Ureter (tissue), 1 donor: ENCODE measurements around the gene NPAT. TPM values are rescaled to one million over a fixed set of nuclear protein-coding genes. Genes with fewer than 3 reads are reported as not detected.

ENCODE experiments used
- DNase-seq: peaks from one replicate; pipeline ENCODE4 v3.0.0-alpha.2; 2020; ENCODE audit warnings: low spot score
- total RNA-seq: library from RNA; stranded (reverse); gene quantifications from one replicate; pipeline ENCODE4 v1.2.4, GENCODE V29; 2023
- donor health status: DM: yes; HTN: yes; CAD: no.

The NPAT gene
- 26.0 TPM for total RNA-seq

GRCh38 chr11:108222574-108223347, at the start of gene NPAT, which contains the start of gene ATM:
TSS of gene NPAT (minus strand) at chr11:108222638. CDS start at chr11:108222536, 102 bp downstream.
TSS of gene ATM (plus strand) at chr11:108223067. CDS start at chr11:108227625, 4,558 bp downstream.
- peak; percentile 99 for DNase-seq

- DNase-seq = no peak
Measured at GRCh38 chr11:108269583-108269982, 47.1 kb upstream of the NPAT start.

GRCh38 chr11:108253176-108253575, 30.7 kb upstream of the NPAT start:
- DNase-seq = no peak

GRCh38 chr11:108246885-108247284, 24.4 kb upstream of the NPAT start:
- no peak for DNase-seq

- DNase-seq = no peak
Measured at GRCh38 chr11:108246308-108246707, 23.9 kb upstream of the NPAT start.

GRCh38 chr11:108242422-108242821, 20.0 kb upstream of the NPAT start:
- DNase-seq = no peak

GRCh38 chr11:108241330-108242037, 19.0 kb upstream of the NPAT start:
- no peak for DNase-seq

GRCh38 chr11:108239076-108239475, 16.6 kb upstream of the NPAT start:
- no peak for DNase-seq

GRCh38 chr11:108237058-108237481, 14.6 kb upstream of the NPAT start:
- DNase-seq = no peak

GRCh38 chr11:108235633-108236032, 13.2 kb upstream of the NPAT start:
- DNase-seq = no peak

- DNase-seq = no peak
Measured at GRCh38 chr11:108235192-108235591, 12.8 kb upstream of the NPAT start.

- no peak for DNase-seq
Measured at GRCh38 chr11:108233277-108233945, 11.0 kb upstream of the NPAT start.

- DNase-seq = no peak
Measured at GRCh38 chr11:108228251-108228650, 5.8 kb upstream of the NPAT start.

- no peak for DNase-seq
Measured at GRCh38 chr11:108226036-108226435, 3.6 kb upstream of the NPAT start.

- no peak for DNase-seq
Measured at GRCh38 chr11:108224911-108225786, 2.7 kb upstream of the NPAT start.

- no peak for DNase-seq
Measured at GRCh38 chr11:108224366-108224765, 1.9 kb upstream of the NPAT start.

GRCh38 chr11:108223348-108224149, 1.1 kb upstream of the NPAT start:
- DNase-seq = no peak

- no peak for DNase-seq
Measured at GRCh38 chr11:108221911-108222573, 396 bp downstream of the NPAT start.

GRCh38 chr11:108221371-108221770, 1.1 kb downstream of the NPAT start:
- no peak for DNase-seq

- DNase-seq = no peak
Measured at GRCh38 chr11:108220721-108221336, 1.6 kb downstream of the NPAT start.
